PC-3 (cell line): Measurements from ENCODE around the gene LUC7L3. TPM values are rescaled to one million over a fixed set of nuclear protein-coding genes. Genes with fewer than 3 reads are reported as not detected.
"Not testable (repeated sequence)": the region's sequence is repeated elsewhere in the genome, so short reads cannot be mapped to it uniquely, and the experiment has no call there.

Experiments
- ATAC-seq: fragments of 200-7000 bp; cut with Tn5 transposase; 2 replicates; pipeline ENCODE4 v1.9.1; 2020; ENCODE audit warnings: mild to moderate bottlenecking, moderate library complexity
- BruUV-seq: library from RNA; stranded (reverse); fragments of 400-500 nt; replicated peaks from 2 replicates; lab custom pipeline; 2021; lab: Mats Ljungman, UMichigan
- CTCF ChIA-PET: fragments of 300-600 bp; sonication (Branson Sonifier 250); formaldehyde crosslinking; loops from one replicate; lab custom pipeline; 2022; ENCODE audit warnings: antibody characterized with exemption; lab: Charles Lee
- POLR2A ChIA-PET: fragments of 300-600 bp; sonication (Branson Sonifier 250); formaldehyde crosslinking; loops from one replicate; lab custom pipeline; 2022; ENCODE audit warnings: antibody characterized with exemption; ENCODE audit not compliant: unreplicated experiment; lab: Charles Lee
- DNase-seq: peaks from one replicate; pipeline ENCODE4 v3.0.0-alpha.2; 2015
- H2AFZ ChIP-seq: fragments of 300-600 bp; sonication (generic); 2 replicates; pipeline ENCODE4 v1.6.0; 2016; ENCODE audit warnings: antibody characterized with exemption, low read length
- H3F3A ChIP-seq: fragments of 300-600 bp; sonication (generic); one replicate; pipeline ENCODE4 v1.6.0; 2017; ENCODE audit warnings: antibody characterized with exemption, low read length, control low read depth, mild to moderate bottlenecking; ENCODE audit not compliant: unreplicated experiment
- H3K27ac ChIP-seq: fragments of 300-600 bp; sonication (generic); 2 replicates; pipeline ENCODE4 v1.5.1; 2016; ENCODE audit warnings: mild to moderate bottlenecking, low read length
- H3K27me3 ChIP-seq: fragments of 300-600 bp; sonication (generic); 2 replicates; pipeline ENCODE4 v1.6.1; 2016; ENCODE audit warnings: low read length, mixed read lengths
- H3K36me3 ChIP-seq: fragments of 300-600 bp; sonication (generic); 2 replicates; pipeline ENCODE4 v1.6.1; 2016; ENCODE audit warnings: low read depth, mixed run types, low read length, mixed read lengths
- H3K4me1 ChIP-seq: fragments of 300-600 bp; sonication (generic); 2 replicates; pipeline ENCODE4 v1.5.1; 2016; ENCODE audit warnings: low read length; ENCODE audit not compliant: insufficient read depth
- H3K4me2 ChIP-seq: fragments of 300-600 bp; sonication (generic); 2 replicates; pipeline ENCODE4 v1.6.0; 2016; ENCODE audit warnings: low read length
- H3K4me3 ChIP-seq: fragments of 300-600 bp; sonication (generic); 2 replicates; pipeline ENCODE4 v1.5.1; 2016; ENCODE audit warnings: mild to moderate bottlenecking, low read length, mixed read lengths
- H3K79me2 ChIP-seq: fragments of 300-600 bp; sonication (generic); 2 replicates; pipeline ENCODE4 v1.6.1; 2017; ENCODE audit warnings: low read length, mixed read lengths
- H3K9ac ChIP-seq: fragments of 300-600 bp; sonication (generic); 2 replicates; pipeline ENCODE4 v1.6.0; 2016; ENCODE audit warnings: mild to moderate bottlenecking, low read length
- H3K9me2 ChIP-seq: fragments of 300-600 bp; sonication (generic); replicated peaks from 2 replicates; pipeline ENCODE4 v1.6.1; 2016; ENCODE audit warnings: mixed run types, low read length, mixed read lengths
- H3K9me3 ChIP-seq: fragments of 300-600 bp; sonication (generic); 2 replicates; pipeline ENCODE4 v1.6.1; 2016; ENCODE audit warnings: low read length, mixed read lengths
- H4K20me1 ChIP-seq: fragments of 300-600 bp; sonication (generic); 2 replicates; pipeline ENCODE4 v1.6.1; 2016; ENCODE audit warnings: low read length, mixed read lengths
- EZH2 ChIP-seq: fragments of 300-600 bp; sonication (generic); IDR thresholded peaks from one replicate; pipeline ENCODE4 v1.6.1; 2017; ENCODE audit warnings: antibody characterized with exemption, mild to moderate bottlenecking, low read length; ENCODE audit not compliant: unreplicated experiment
- EZH2phosphoT487 ChIP-seq: fragments of 300-600 bp; sonication (generic); IDR thresholded peaks from 2 replicates; pipeline ENCODE4 v1.6.1; 2018; ENCODE audit warnings: mild to moderate bottlenecking, antibody characterized with exemption, low read length, borderline replicate concordance
- intact Hi-C: fragments of 100-400 bp; cut with micrococcal nuclease; formaldehyde crosslinking; loops from 2 replicates; pipeline ENCODE4 v1.9.0; 2023
- total RNA-seq: library from RNA; depleted of rRNA; stranded (reverse); fragments of >200 nt; gene quantifications from 2 replicates; pipeline ENCODE4 v1.2.3, GENCODE V29; 2014
- TF ChIP-seq, protein P1 (sequence below): fragments of 300-600 bp; sonication (generic); conservative IDR thresholded peaks from 2 replicates; pipeline ENCODE4 v1.5.1; 2017; ENCODE audit warnings: antibody characterized with exemption, low read depth, mild to moderate bottlenecking, low read length

LUC7L3 gene
- total RNA-seq, 1 experiment from 2014 or later, result 43.0 TPM

DNA sequence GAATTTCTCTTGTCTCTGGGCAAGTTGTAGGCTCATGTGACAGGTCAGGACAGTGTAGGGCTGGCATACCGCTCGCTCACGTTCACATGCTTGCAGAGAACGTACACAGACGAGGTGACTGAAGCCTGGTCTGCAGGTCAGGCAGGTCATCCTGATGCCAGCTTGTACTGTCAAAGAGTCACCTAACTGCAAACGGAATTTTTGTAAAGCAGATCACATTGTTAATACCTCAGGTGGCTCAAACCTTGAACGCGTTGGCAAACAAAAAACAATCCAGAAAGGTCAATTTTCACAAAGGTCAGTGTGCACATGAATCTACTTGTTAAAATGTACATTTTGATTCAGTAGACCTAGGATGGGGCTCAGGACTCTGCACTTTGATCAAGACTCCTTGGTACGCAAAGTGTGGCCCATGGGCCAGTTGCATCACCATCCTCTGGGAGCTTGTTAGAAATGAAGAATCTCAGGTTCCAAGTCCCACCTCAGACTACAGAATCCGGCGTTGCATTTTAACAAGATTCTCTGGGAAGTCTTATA lies 40.3 kb upstream of the LUC7L3 start:
- H3K9ac ChIP-seq, result no peak overlapping the region
- H3K9me2 ChIP-seq, result no peaks in the 10 kb centered on the region
- intact Hi-C loops, result no loop called here
- ChIA-PET CTCF (no interaction called here), POLR2A (no interaction called here)
- no peak overlapping the region for H3K4me3 ChIP-seq
- H3K4me1 ChIP-seq, result peaks cover 12% of the 10 kb centered on the region; the same call in 1 of the 2 replicates
- no peak overlapping the region for H3K4me2 ChIP-seq
- no peaks in the 10 kb centered on the region for H3K9me3 ChIP-seq
- no peak for DNase-seq
- BruUV-seq, result no TSS peak
- no peak for ATAC-seq
- no peaks in the 10 kb centered on the region for H3K79me2 ChIP-seq
- no peak overlapping the region for H2AFZ ChIP-seq
- H3K36me3 ChIP-seq, result 0 out of 2 replicates have a peak, but pooled peaks cover 5% of the 10 kb centered on the region
- no peaks in the 10 kb centered on the region for H3K27me3 ChIP-seq
- no peaks in the 10 kb centered on the region for H3F3A ChIP-seq
- no peak overlapping the region for H3K27ac ChIP-seq
- no peaks in the 10 kb centered on the region for H4K20me1 ChIP-seq
- no peak for TF ChIP-seq EZH2phosphoT487
- no peak for TF ChIP-seq EZH2
- TF ChIP-seq, protein P1, sequence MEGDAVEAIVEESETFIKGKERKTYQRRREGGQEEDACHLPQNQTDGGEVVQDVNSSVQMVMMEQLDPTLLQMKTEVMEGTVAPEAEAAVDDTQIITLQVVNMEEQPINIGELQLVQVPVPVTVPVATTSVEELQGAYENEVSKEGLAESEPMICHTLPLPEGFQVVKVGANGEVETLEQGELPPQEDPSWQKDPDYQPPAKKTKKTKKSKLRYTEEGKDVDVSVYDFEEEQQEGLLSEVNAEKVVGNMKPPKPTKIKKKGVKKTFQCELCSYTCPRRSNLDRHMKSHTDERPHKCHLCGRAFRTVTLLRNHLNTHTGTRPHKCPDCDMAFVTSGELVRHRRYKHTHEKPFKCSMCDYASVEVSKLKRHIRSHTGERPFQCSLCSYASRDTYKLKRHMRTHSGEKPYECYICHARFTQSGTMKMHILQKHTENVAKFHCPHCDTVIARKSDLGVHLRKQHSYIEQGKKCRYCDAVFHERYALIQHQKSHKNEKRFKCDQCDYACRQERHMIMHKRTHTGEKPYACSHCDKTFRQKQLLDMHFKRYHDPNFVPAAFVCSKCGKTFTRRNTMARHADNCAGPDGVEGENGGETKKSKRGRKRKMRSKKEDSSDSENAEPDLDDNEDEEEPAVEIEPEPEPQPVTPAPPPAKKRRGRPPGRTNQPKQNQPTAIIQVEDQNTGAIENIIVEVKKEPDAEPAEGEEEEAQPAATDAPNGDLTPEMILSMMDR, result no peak

DNA sequence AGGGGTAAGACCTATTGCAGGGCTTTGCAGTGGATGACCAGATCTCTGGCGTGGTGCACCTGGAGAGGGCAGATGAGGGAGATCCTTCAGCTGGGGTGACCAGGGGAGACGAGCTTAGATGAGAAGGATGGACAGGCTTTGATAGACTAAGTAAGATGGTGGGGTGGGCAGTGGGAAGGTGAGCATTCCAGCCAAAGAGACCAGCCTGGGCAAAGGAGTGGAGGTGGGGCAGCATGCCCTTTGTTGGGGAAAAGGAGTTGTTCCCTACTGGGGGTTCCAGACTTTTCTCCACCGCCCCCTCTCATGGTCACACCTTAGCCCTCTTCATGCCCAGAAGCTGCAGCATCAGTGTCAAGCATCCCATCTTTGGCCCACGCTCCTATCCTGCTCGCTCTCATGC lies 39.3 kb upstream of the LUC7L3 start:
- H3K9ac ChIP-seq, result no peak overlapping the region
- DNase-seq (no peak), ATAC-seq (no peak)
- H2AFZ ChIP-seq, result no peak overlapping the region
- H4K20me1 ChIP-seq, result no peaks in the 10 kb centered on the region
- 0 out of 2 replicates have a peak, but pooled peaks cover 5% of the 10 kb centered on the region for H3K36me3 ChIP-seq
- no peaks in the 10 kb centered on the region for H3K27me3 ChIP-seq
- intact Hi-C loops, result no loop called here
- H3K4me2 ChIP-seq, result no peak overlapping the region
- TF ChIP-seq, protein P1, result no peak
- no peak for TF ChIP-seq EZH2phosphoT487
- no peak for TF ChIP-seq EZH2
- H3K79me2 ChIP-seq, result no peaks in the 10 kb centered on the region
- H3F3A ChIP-seq, result no peaks in the 10 kb centered on the region
- no peaks in the 10 kb centered on the region for H3K9me2 ChIP-seq
- no peak overlapping the region for H3K4me3 ChIP-seq
- ChIA-PET CTCF (no interaction called here), POLR2A (no interaction called here)
- no peaks in the 10 kb centered on the region for H3K9me3 ChIP-seq
- no peak overlapping the region for H3K27ac ChIP-seq
- no TSS peak for BruUV-seq
- peaks cover 23% of the 10 kb centered on the region for H3K4me1 ChIP-seq

DNA sequence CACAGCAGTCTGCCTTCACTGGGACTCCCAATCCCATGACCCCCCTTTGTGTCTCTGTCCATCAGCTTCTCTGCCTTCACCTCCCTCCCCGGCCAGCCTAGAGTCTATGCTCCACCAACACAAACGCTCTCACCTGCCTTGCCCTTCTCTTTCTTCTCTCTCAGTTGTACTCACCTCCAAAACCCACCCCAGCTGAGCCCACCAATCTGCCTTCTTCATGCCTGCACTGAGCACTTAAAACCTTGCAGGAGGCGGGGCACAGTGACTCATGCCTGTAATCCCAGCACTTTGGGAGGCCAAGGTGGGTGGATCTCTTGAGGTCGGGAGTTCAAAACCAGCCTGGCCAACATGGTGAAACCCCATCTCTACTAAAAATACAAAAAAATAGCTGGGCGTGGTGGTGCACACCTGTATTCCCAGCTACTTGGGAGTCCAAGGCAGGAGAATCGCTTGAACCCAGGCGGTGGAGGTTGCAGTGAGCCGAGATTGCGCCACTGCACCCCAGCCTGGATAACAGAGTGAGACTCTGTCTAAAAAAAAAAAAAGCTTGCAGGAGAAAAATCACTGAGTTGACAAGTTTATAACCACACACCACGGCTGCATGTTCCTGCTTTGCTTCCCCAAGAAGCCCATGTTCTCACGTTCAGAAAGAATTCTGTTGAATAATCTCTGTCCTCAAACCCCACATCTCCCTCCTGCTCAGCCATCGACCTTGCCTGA lies 38.7 kb upstream of the LUC7L3 start:
- H4K20me1 ChIP-seq, H3K79me2 ChIP-seq, H3K4me2 ChIP-seq, ATAC-seq, POLR2A ChIA-PET, BruUV-seq, H3K4me3 ChIP-seq, DNase-seq, H3F3A ChIP-seq, H3K36me3 ChIP-seq, H3K27ac ChIP-seq, H3K9me2 ChIP-seq, H3K9me3 ChIP-seq, H3K27me3 ChIP-seq, H3K9ac ChIP-seq: not testable (repeated sequence)
- CTCF ChIA-PET, result interaction anchor here (1.0 kb wide), 1 partner anchor 130 kb away, joined by 3 read pairs; no protein-coding TSS in a partner anchor
- H2AFZ ChIP-seq, result peak overlapping the region; percentile 36; the same call in 1 of the 2 replicates
- intact Hi-C loops, result loop anchor here (1.0 kb wide), 2 partner anchors 13 to 45 kb away; no protein-coding TSS in a partner anchor
- H3K4me1 ChIP-seq, result peaks cover 29% of the 10 kb centered on the region
